Upper lobe of right lung (tissue), 1 donor: ENCODE measurements around the gene BLCAP. TPM values are rescaled to one million over a fixed set of nuclear protein-coding genes. Genes with fewer than 3 reads are reported as not detected.

ENCODE experiments used
- ATAC-seq: fragments of 200-7000 bp; cut with Tn5 transposase; one replicate; pipeline ENCODE4 v1.9.1; 2020; ENCODE audit warnings: mild to moderate bottlenecking, moderate library complexity
- DNase-seq: peaks from one replicate; pipeline ENCODE4 v3.0.0-alpha.2; 2020
- H3K27ac ChIP-seq: fragments of 200-600 bp; one replicate; pipeline ENCODE4 v1.8.0; 2022
- H3K27me3 ChIP-seq: fragments of 200-600 bp; one replicate; pipeline ENCODE4 v1.8.0; 2022; ENCODE audit warnings: mild to moderate bottlenecking
- H3K36me3 ChIP-seq: fragments of 200-600 bp; one replicate; pipeline ENCODE4 v1.8.0; 2022
- H3K4me1 ChIP-seq: fragments of 200-600 bp; one replicate; pipeline ENCODE4 v1.8.0; 2022
- H3K4me3 ChIP-seq: fragments of 200-600 bp; one replicate; pipeline ENCODE4 v1.8.0; 2022; ENCODE audit warnings: mild to moderate bottlenecking
- H3K9me3 ChIP-seq: fragments of 200-600 bp; one replicate; pipeline ENCODE4 v1.8.0; 2022
- CTCF ChIP-seq: fragments of 200-600 bp; IDR thresholded peaks from one replicate; pipeline ENCODE4 v1.8.0; 2022; ENCODE audit warnings: antibody characterized with exemption
- intact Hi-C: fragments of 100-400 bp; cut with DNase I; formaldehyde crosslinking; loops from one replicate; pipeline ENCODE4 v1.11.0; 2022
- total RNA-seq: library from RNA; stranded (reverse); fragmentation: NEBNext Ultra II Directional; extraction: Animal tissue kit (Norgen Biotek cat#: 25700); gene quantifications from one replicate; pipeline ENCODE4 v1.2.1, GENCODE V29; 2021
- donor health status: DM: no; HTN: yes; CAD: no; lungs with severe emphysema.

Gene BLCAP
- total RNA-seq, 1 donor from 2014 or later: 74.8 TPM

- H3K9me3 ChIP-seq: no peaks in the 10 kb centered on the region
- H3K27me3 ChIP-seq: peaks cover 51% of the 10 kb centered on the region
- no peak overlapping the region for H3K27ac ChIP-seq
- intact Hi-C loops: no loop called here
- no peak for ATAC-seq
- H3K4me3 ChIP-seq: no peak overlapping the region
- TF ChIP-seq CTCF: no peak
- DNase-seq: no peak
- no peaks in the 10 kb centered on the region for H3K36me3 ChIP-seq
- H3K4me1 ChIP-seq: no peaks in the 10 kb centered on the region
These were observed 39.1 kb upstream of the BLCAP start for GRCh38 chr20:37566590-37567330.

DNA sequence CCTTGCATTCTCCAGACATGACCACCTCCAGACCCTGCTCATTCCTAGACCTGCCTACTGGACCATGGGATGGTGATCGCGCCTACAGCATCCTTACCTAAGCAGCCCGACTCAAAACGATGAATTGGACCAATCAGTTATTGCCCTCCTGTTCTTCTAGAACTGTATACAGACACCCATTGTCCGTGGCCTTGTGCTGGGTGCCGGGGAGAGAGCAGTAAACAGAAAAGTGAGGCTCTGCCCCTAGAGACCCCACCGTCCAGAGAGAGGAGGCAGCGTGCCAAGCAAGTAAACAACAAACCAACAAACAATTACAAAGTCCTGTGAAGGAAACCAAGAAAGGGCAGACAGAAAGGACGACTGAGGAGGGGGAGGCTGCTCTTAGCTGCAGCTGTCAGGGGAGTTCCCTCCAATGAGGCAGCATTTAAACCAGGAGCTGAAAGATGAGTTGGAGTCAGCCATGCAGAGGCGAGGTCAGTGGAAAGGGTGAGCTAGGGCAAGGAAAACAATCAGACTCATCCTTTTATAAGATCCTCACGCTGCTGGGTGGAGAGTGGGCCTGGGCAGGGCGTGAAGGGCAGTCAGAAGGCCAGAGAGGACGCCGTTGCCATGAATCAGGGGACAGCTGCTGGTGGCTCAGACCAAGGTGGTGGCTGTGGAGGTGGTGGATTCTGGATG, 37.6 kb upstream of the BLCAP start:
- ATAC-seq: no peak
- no peak overlapping the region for H3K27ac ChIP-seq
- no peak overlapping the region for H3K4me3 ChIP-seq
- DNase-seq: no peak
- intact Hi-C loops: no loop called here
- peaks cover 51% of the 10 kb centered on the region for H3K27me3 ChIP-seq
- H3K9me3 ChIP-seq: no peaks in the 10 kb centered on the region
- H3K36me3 ChIP-seq: no peaks in the 10 kb centered on the region
- no peak for TF ChIP-seq CTCF
- H3K4me1 ChIP-seq: no peaks in the 10 kb centered on the region

GRCh38 chr20:37564388-37565133, 36.9 kb upstream of the BLCAP start:
- Histone ChIP-seq H3K9me3 (no peaks in the 10 kb centered on the region), H3K36me3 (no peaks in the 10 kb centered on the region), H3K27ac (no peak overlapping the region), H3K4me1 (no peaks in the 10 kb centered on the region), H3K27me3 (peaks cover 44% of the 10 kb centered on the region), H3K4me3 (no peak overlapping the region)
- peak; percentile 87 for ATAC-seq
- TF ChIP-seq CTCF: peak; percentile 92
- DNase-seq: peak; percentile 72
- intact Hi-C loops: no loop called here

- Histone ChIP-seq H3K36me3 (no peaks in the 10 kb centered on the region), H3K4me1 (no peaks in the 10 kb centered on the region), H3K27me3 (peaks cover 40% of the 10 kb centered on the region), H3K9me3 (no peaks in the 10 kb centered on the region), H3K27ac (no peak overlapping the region), H3K4me3 (no peak overlapping the region)
- no peak for TF ChIP-seq CTCF
- intact Hi-C loops: no loop called here
- no peak for ATAC-seq
- DNase-seq: no peak
These were observed 36.3 kb upstream of the BLCAP start for GRCh38 chr20:37564016-37564387.

DNA sequence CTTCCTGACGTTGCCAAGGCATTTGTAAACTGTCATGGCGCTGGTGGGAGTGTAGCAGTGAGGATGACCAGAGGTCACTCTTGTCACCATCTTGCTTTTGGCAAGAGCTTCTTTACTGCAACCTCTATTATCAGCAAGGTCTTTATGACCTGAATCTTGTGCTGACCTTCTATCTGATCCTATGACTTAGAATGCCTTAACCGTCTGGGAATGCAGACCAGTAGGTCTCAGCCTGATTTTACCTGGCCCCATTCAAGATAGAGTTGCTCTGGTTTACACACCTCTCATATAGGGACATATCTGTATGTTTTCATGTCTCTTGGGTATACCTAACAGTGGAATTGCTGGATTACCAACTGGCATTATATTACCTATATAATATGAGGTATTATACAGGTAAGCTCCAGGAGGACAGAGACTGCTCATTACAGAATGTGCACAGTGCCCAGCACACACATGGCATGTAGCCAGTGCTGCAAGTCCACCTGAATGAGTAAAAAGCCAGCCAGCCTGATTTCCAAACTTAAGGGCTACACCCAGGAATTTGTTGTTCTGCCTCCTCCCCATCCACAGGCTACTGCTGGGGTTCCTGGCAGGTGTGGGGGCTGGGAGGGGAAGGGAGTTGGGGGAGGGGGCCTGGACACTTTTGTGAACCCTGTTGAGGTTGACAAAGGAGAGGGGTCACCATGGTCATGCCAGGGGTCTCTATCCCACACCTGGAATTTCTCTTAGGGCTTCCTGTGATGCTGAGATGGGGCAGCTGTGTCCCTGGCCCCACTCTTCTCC, 35.2 kb upstream of the BLCAP start:
- Histone ChIP-seq H3K4me3 (no peak overlapping the region), H3K27ac (no peak overlapping the region), H3K36me3 (no peaks in the 10 kb centered on the region), H3K9me3 (no peaks in the 10 kb centered on the region), H3K27me3 (peaks cover 40% of the 10 kb centered on the region), H3K4me1 (no peaks in the 10 kb centered on the region)
- intact Hi-C loops: no loop called here
- no peak for ATAC-seq
- DNase-seq: no peak
- no peak for TF ChIP-seq CTCF
